Measurements from ENCODE around the gene SPOP.
"Not testable (repeated sequence)": the region's sequence is repeated elsewhere in the genome, so short reads cannot be mapped to it uniquely, and the experiment has no call there.

Gene SPOP

GRCh38 chr17:49554694-49555494 is 123.0 kb downstream of the SPOP start:
- DNase-seq (ENCODE audit: extremely low read depth in 1 of 2, low read depth in 1 of 2): no peak

- no peak for DNase-seq (ENCODE audit: extremely low read depth in 1 of 2, low read depth in 1 of 2)
Measured at GRCh38 chr17:49553676-49554335, 124.1 kb downstream of the SPOP start.

- no peak for DNase-seq (ENCODE audit: extremely low read depth in 1 of 2, low read depth in 1 of 2)
Measured at GRCh38 chr17:49552070-49552751, 125.7 kb downstream of the SPOP start.

- no peak for DNase-seq (ENCODE audit: extremely low read depth in 1 of 2, low read depth in 1 of 2)
Measured at GRCh38 chr17:49551221-49552069, 126.5 kb downstream of the SPOP start.

GRCh38 chr17:49550764-49551163 is 127.1 kb downstream of the SPOP start:
- not testable (repeated sequence) for DNase-seq (ENCODE audit: extremely low read depth in 1 of 2, low read depth in 1 of 2)

- no peak for DNase-seq (ENCODE audit: extremely low read depth in 1 of 2, low read depth in 1 of 2)
Measured at GRCh38 chr17:49549691-49550678, 127.9 kb downstream of the SPOP start.

- no peak for DNase-seq (ENCODE audit: extremely low read depth in 1 of 2, low read depth in 1 of 2)
Measured at GRCh38 chr17:49549311-49549605, 128.6 kb downstream of the SPOP start.

Data from activated CD8-positive, alpha-beta memory T cell treated with anti-CD3 and anti-CD28 coated beads for 1 hour (primary cell).